Loucy (cell line): ENCODE results near the gene DCP2.

Source experiments
- H2AFZ ChIP-seq: fragments of 200-600 bp; sonication (generic); 2 replicates; pipeline ENCODE4 v1.6.0; 2016; ENCODE audit warnings: antibody characterized with exemption, mild to moderate bottlenecking, low read length, moderate library complexity
- H3F3A ChIP-seq: fragments of 200-600 bp; 2 replicates; pipeline ENCODE4 v1.6.0; 2016; ENCODE audit warnings: antibody characterized with exemption, low read depth, mild to moderate bottlenecking
- H3K27me3 ChIP-seq: fragments of 200-600 bp; sonication (generic); 2 replicates; pipeline ENCODE4 v1.6.1; 2014; ENCODE audit warnings: low read length, mild to moderate bottlenecking; ENCODE audit not compliant: insufficient read depth, poor library complexity, severe bottlenecking
- H3K36me3 ChIP-seq: fragments of 200-600 bp; sonication (generic); 2 replicates; pipeline ENCODE4 v1.6.1; 2016; ENCODE audit warnings: low read length; ENCODE audit not compliant: insufficient read depth
- H3K4me1 ChIP-seq: fragments of 200-600 bp; sonication (generic); 2 replicates; pipeline ENCODE4 v1.5.1; 2014; ENCODE audit warnings: low read length, mild to moderate bottlenecking; ENCODE audit not compliant: insufficient read depth, poor library complexity, severe bottlenecking
- H3K4me2 ChIP-seq: fragments of 200-600 bp; sonication (generic); 2 replicates; pipeline ENCODE4 v1.6.0; 2014; ENCODE audit warnings: antibody characterized with exemption, low read length, low read depth, mild to moderate bottlenecking; ENCODE audit not compliant: poor library complexity, severe bottlenecking
- H3K4me3 ChIP-seq: fragments of 200-600 bp; sonication (generic); 2 replicates; pipeline ENCODE4 v1.5.1; 2014; ENCODE audit warnings: low read length, mild to moderate bottlenecking, mixed read lengths; ENCODE audit not compliant: poor library complexity, severe bottlenecking
- H3K79me2 ChIP-seq: fragments of 200-600 bp; sonication (generic); 2 replicates; pipeline ENCODE4 v1.6.1; 2014; ENCODE audit warnings: low read length; ENCODE audit not compliant: insufficient read depth
- H3K9ac ChIP-seq: fragments of 200-600 bp; sonication (generic); 2 replicates; pipeline ENCODE4 v1.6.0; 2014; ENCODE audit warnings: mild to moderate bottlenecking, low read depth, low read length, moderate library complexity; ENCODE audit not compliant: poor library complexity, severe bottlenecking
- H3K9me2 ChIP-seq: fragments of 200-600 bp; sonication (generic); replicated peaks from 2 replicates; pipeline ENCODE4 v1.6.1; 2016; ENCODE audit warnings: low read depth, low read length, mixed read lengths
- H3K9me3 ChIP-seq: fragments of 200-600 bp; sonication (generic); 2 replicates; pipeline ENCODE4 v1.6.1; 2014; ENCODE audit warnings: mild to moderate bottlenecking, antibody characterized with exemption, low read length, low read depth; ENCODE audit not compliant: insufficient read depth
- H4K20me1 ChIP-seq: fragments of 200-600 bp; sonication (generic); 2 replicates; pipeline ENCODE4 v1.6.0; 2014; ENCODE audit warnings: antibody characterized with exemption, low read length, mild to moderate bottlenecking; ENCODE audit not compliant: insufficient read depth, poor library complexity, severe bottlenecking
- CTCF ChIP-seq: fragments of 200-600 bp; sonication (generic); conservative IDR thresholded peaks from 2 replicates; pipeline ENCODE4 v1.5.1; 2014; ENCODE audit warnings: mild to moderate bottlenecking, antibody characterized with exemption, low read length
- EZH2phosphoT487 ChIP-seq: fragments of 200-600 bp; IDR thresholded peaks from 2 replicates; pipeline ENCODE4 v1.6.1; 2018; ENCODE audit warnings: antibody characterized with exemption, mild to moderate bottlenecking, moderate library complexity, borderline replicate concordance

The DCP2 gene

GRCh38 chr5:113058706-113059226 lies 82.2 kb downstream of the DCP2 start:
- TF ChIP-seq CTCF, result no peak
- TF ChIP-seq EZH2phosphoT487, result no peak
- no peaks in the 10 kb centered on the region for H3K36me3 ChIP-seq
- no peaks in the 10 kb centered on the region for H3K27me3 ChIP-seq
- no peak overlapping the region for H3K9ac ChIP-seq
- H3K9me2 ChIP-seq, result no peaks in the 10 kb centered on the region
- H3K9me3 ChIP-seq, result no peaks in the 10 kb centered on the region
- no peaks in the 10 kb centered on the region for H3F3A ChIP-seq
- peaks cover 19% of the 10 kb centered on the region for H3K4me1 ChIP-seq
- H3K4me3 ChIP-seq, result no peak overlapping the region
- H3K4me2 ChIP-seq, result no peak overlapping the region
- H3K79me2 ChIP-seq, result no peaks in the 10 kb centered on the region
- no peak overlapping the region for H2AFZ ChIP-seq
- no peaks in the 10 kb centered on the region for H4K20me1 ChIP-seq

- TF ChIP-seq EZH2phosphoT487, result no peak
- H2AFZ ChIP-seq, result no peak overlapping the region
Measured at GRCh38 chr5:113059232-113060040, 82.8 kb downstream of the DCP2 start.

GRCh38 chr5:113060408-113061025 lies 83.9 kb downstream of the DCP2 start:
- no peaks in the 10 kb centered on the region for H3K79me2 ChIP-seq
- H3K27me3 ChIP-seq, result no peaks in the 10 kb centered on the region
- H3K9me2 ChIP-seq, result no peaks in the 10 kb centered on the region
- no peaks in the 10 kb centered on the region for H4K20me1 ChIP-seq
- peaks cover 4% of the 10 kb centered on the region; the same call in 1 of the 2 replicates for H3K36me3 ChIP-seq
- TF ChIP-seq CTCF (no peak), EZH2phosphoT487 (no peak)
- peaks cover 19% of the 10 kb centered on the region for H3K4me1 ChIP-seq
- H3K4me3 ChIP-seq, result no peak overlapping the region
- no peak overlapping the region for H2AFZ ChIP-seq
- H3F3A ChIP-seq, result no peaks in the 10 kb centered on the region
- no peaks in the 10 kb centered on the region for H3K9me3 ChIP-seq
- no peak overlapping the region for H3K9ac ChIP-seq
- no peak overlapping the region for H3K4me2 ChIP-seq

More at GRCh38 chr5:113059232-113060040, 82.8 kb downstream of the DCP2 start:
- H3K9me2 ChIP-seq, result no peaks in the 10 kb centered on the region
- H3K79me2 ChIP-seq, result no peaks in the 10 kb centered on the region
- no peaks in the 10 kb centered on the region for H3K9me3 ChIP-seq
- no peak overlapping the region for H3K4me3 ChIP-seq
- H3K9ac ChIP-seq, result no peak overlapping the region
- no peak overlapping the region for H3K4me2 ChIP-seq
- H3F3A ChIP-seq, result no peaks in the 10 kb centered on the region
- H3K4me1 ChIP-seq, result peaks cover 19% of the 10 kb centered on the region
- H3K36me3 ChIP-seq, result no peaks in the 10 kb centered on the region
- no peaks in the 10 kb centered on the region for H4K20me1 ChIP-seq
- no peaks in the 10 kb centered on the region for H3K27me3 ChIP-seq
